Suppressor macrophage treated with lipopolysaccharide for 1 hour (primary cell): ENCODE measurements around the gene FOXN4.
A peak's percentile ranks its signal among the peaks of the same experiment; 100 is the strongest.

Source experiments
- DNase-seq, 3 donors: peaks; one replicate each; pipeline ENCODE4 v3.0.0-alpha.2; 2020 to 2022

The FOXN4 gene

DNA sequence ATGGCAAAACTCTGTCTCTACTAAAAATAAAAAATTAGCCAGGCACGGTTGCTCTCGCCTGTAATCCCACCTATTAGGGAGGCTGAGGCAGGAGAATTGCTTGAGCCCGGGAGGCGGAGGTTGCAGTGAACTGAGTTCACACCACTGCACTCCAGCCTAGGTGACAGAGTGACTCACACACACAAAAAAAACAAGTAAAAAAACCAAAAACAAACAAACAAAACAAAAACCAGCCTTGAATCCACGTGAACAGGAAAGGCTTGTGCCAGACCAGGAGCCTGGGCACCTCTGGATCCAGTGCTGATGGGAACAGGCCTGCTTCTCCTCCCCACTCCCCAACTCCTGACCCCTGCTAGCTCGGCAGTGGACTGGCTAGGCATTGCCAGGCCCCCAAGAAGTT is 3.5 kb downstream of the FOXN4 start:
- DNase-seq, result no peak

DNA sequence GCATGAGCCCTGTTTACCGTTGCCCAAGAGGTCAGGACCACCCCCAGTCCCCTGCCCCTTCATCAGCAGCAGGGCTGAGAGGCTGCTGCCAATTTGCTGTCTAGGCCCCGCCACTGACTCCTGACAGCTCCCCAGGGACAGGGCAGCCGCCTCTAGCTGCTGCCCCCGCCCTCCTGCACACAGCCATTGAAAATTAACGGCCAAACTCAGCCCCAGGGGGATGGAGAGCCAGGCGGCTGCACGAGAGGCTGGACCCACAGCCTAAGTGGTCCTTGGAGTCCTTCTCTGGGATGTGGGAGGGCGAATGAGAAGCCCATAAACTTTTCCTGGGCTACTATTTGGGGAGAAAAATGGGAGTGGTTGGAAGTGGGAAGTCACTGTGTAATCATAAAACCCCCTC is 4.6 kb downstream of the FOXN4 start:
- no peak for DNase-seq

GRCh38 chr12:109302770-109303169 is 6.3 kb downstream of the FOXN4 start:
- no peak for DNase-seq

GRCh38 chr12:109302358-109302757 is 6.7 kb downstream of the FOXN4 start:
- DNase-seq, result peak in 2 of 3 donors; percentile 25 to 26

GRCh38 chr12:109301643-109302168 is 7.4 kb downstream of the FOXN4 start:
- DNase-seq, result no peak

DNA sequence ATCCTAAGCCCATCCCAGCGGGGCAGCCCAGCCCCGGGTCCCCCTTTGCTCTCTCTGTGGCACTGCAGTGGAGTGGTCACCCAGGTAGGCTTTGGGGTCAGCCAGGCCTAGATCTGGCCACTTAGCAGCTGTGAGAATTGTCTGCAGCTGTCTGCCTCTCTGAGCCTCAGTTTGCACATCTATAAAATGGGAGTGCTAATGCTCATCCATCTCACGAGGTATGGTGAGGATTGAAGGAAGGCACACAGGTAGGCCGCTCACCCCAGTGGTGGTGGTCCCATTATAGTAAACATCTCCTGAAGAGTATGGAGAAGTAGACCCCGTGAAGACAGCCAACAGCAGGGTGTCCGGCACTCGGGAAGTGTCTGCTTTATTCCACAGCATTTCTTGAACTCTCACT is 9.2 kb downstream of the FOXN4 start:
- no peak for DNase-seq

DNA sequence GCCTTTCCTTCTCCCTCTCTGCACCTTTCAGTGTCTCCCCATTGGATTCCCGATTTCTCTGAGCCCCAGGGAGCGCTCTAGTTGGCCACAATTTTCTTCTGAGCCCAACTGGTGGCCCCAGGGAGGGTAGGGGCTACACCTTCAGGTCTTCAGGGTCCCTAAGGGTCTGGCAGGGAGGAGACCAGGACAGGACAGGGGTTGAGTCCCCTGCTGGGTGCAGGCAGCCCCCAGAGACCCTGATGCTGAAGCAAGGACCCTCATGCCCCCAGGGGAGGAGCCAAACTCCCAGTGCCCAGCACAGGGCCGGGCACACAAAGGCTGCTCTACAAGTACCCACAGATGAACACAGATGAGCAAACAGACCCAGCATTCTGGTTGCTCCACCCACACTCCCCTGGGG is 12.7 kb downstream of the FOXN4 start:
- DNase-seq, result no peak

GRCh38 chr12:109295764-109296425 is 13.2 kb downstream of the FOXN4 start:
- DNase-seq, result no peak

GRCh38 chr12:109294286-109294796 is 14.7 kb downstream of the FOXN4 start:
- DNase-seq, result no peak

DNA sequence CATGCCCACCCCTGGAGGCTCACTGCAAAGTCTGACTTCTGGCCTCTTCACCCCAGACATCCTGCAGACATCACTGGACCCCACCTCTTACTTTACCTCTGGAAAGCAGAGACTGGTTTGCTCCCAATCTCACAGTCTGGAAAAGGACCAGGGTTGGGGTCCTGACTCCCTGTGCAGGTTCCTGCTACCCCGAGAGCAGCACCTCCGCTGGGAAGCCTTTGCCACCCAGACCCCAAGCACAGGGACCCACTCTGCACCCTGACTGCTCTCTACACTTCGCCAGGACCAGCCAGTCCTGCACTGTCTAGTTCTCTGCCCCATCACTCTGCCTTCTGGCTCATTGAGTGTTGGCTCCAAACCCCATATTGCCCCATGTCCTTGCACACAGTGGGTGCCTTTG is 16.0 kb downstream of the FOXN4 start:
- DNase-seq, result no peak

DNA sequence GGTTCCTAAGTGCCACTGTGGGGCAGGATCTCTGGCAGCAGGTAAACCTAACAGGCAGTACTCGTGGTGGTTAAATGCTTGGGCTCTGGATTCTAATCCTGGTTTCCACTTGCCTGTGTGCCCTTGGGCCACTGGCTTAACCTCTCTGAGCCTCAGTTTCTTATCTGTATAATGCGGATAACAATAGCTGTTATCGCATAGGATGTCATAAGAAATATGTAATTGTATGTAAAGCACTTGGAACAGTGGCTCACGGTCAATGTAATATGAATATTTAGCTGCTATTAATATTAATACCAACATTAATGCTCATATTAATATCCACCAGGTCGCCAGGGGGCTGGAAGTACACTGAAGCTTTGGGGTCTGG is 16.8 kb downstream of the FOXN4 start:
- DNase-seq, result no peak

DNA sequence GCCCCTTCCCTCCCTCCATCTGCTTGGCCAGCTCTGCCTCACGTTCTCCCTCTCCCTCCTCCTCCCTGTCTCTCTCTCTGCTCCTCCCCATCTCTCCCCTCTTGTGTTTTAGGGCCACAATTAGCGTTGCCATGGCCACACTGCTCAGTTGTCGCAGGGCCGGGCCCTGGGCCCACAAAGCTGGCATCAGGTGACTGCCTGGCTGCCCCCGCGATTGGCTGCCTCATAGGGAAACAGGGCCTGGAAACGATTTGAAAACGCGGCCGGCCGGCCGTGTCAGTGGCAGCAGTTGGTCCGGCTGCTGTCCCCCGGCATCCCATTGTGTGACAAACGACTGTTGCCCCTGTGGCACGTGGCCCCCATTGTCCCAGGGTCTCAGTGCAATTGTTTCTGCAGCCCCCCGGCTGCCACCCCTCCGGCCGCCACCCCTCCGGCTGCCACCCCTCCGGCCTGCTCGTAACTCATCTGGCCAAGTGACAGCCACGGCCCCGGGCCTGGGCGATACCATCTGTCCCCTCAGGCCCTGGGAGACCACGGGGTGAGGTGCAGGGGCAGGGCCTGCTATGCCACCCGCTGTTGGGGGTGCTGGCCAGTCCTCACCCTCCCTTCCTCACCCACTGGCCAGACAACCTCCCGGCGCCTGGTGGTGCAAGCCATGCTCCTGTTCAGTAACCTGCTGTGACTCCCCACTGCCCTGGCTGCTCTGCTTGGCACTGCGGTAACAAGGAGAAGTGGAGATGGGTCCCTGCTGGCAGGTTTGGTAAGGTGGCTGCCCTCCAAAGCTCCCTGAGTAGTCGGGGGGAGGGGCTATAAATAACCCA is 17.4 kb downstream of the FOXN4 start:
- peak in 1 of 3 donors; percentile 22 for DNase-seq

GRCh38 chr12:109291117-109291516 is 18.0 kb downstream of the FOXN4 start:
- no peak for DNase-seq

- no peak for DNase-seq
Observed at GRCh38 chr12:109290061-109290460, 19.0 kb downstream of the FOXN4 start.

GRCh38 chr12:109289551-109289950 is 19.5 kb downstream of the FOXN4 start:
- DNase-seq, result no peak

- no peak for DNase-seq
Observed at GRCh38 chr12:109289004-109289403, 20.1 kb downstream of the FOXN4 start.

- no peak for DNase-seq
Observed at GRCh38 chr12:109288571-109288970, 20.5 kb downstream of the FOXN4 start.

- DNase-seq, result no peak
Observed at GRCh38 chr12:109287811-109288469, 21.1 kb downstream of the FOXN4 start.

GRCh38 chr12:109287181-109287580 is 21.9 kb downstream of the FOXN4 start:
- no peak for DNase-seq

DNA sequence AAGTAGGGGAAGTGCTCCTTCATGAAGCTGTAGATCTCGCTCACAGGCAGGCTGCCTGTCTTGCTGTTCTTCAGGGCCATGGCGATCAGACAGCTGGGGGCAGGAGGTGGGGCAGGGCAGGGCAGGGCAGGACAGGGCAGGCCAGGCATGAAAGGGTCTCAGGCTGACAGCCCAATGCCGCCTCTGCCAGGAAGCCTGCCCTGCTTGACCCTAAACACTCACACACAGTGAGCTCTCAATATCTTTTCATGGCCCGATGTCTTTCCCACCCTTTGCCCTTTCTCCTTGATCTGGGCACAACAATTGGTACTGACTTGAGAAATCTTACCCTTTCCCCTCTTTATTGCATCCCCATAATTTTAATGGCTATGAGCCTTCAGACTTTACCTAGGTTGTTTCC is 22.4 kb downstream of the FOXN4 start:
- no peak for DNase-seq

DNA sequence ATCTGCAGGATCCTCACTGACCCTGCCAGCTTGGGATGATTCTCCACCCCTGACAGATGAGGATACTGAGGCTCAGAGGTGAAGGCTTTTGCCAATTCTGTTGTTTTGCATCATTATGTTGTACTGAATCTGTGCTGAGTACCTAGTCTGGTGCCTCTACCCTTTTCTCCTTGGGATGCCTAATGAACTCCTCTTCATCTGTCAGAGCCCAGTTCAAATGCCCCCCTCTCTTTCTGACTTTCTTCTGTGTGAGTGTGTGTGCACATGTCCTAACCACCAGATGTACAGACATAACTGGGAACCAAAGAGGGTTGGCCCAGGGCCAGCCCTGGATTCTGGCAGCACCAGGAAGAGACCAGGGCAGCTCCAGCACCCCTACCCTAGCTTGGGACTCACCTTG is 22.8 kb downstream of the FOXN4 start:
- DNase-seq, result no peak

GRCh38 chr12:109284392-109284791 is 24.7 kb downstream of the FOXN4 start:
- DNase-seq, result no peak

DNA sequence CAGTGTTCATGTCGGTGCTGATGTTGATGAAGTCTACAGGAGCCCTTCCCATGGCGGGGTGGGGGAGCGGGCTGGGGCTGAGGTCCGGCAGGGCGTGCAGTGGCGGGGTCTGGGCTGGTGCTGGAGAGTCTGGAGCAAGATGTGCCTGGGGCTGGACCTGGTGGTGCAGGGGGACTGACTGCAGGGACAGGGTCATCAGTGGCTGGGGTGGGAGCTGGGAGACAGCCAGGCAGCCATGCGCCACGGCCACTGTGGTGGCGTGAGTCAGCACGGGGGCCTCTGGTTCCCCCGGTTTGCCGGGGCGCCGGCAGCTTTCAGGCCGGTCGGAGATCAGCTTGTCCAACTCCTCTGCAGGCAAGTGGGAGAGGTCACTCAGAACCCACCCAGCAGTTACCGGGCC is 27.6 kb downstream of the FOXN4 start:
- DNase-seq, result no peak

DNA sequence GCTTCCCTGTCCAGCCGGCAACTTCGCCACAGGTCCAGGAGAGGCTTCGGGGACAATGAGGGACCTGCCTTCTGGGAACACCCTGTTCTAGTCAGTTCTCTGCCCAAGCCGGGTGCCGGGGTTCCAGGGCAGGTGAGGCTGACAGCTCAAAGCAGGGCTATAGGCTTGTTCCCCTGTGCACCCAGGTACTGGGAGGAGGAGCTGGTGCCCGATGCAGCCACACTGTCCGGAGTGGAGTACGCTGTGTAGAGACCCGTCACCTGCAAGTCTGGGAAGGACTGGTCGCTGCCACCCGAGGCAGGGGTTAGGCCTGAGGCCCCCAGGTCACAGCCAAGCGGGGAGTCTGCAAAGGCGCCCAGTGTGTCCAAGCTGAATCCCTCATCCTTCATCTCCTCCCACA is 29.6 kb downstream of the FOXN4 start:
- no peak for DNase-seq
